BJ (cell line): ENCODE data around the gene GFRA1. TPM values are rescaled to one million over a fixed set of nuclear protein-coding genes. Genes with fewer than 3 reads are reported as not detected.
A peak's percentile ranks its signal among the peaks of the same experiment; 100 is the strongest.
"Not testable (repeated sequence)": the region's sequence is repeated elsewhere in the genome, so short reads cannot be mapped to it uniquely, and the experiment has no call there.

Experiments
- CTCF ChIA-PET: fragments of 350-600 bp; formaldehyde crosslinking; extraction: SDS; loops from one replicate; lab custom pipeline; 2021; ENCODE audit warnings: antibody characterized with exemption, inconsistent platforms; lab: Yijun Ruan, JAX
- POLR2A ChIA-PET: fragments of 300-600 bp; sonication (Branson Sonifier 250); formaldehyde crosslinking; extraction: SDS; loops from one replicate; lab custom pipeline; 2021; ENCODE audit warnings: antibody characterized with exemption; lab: Charles Lee
- DNase-seq: peaks from one replicate; pipeline ENCODE4 v3.0.0-alpha.2; 2011; ENCODE audit warnings: low read depth
- H3K27me3 ChIP-seq: 2 replicates; pipeline ENCODE4 v1.6.0; 2011; ENCODE audit warnings: low read length; ENCODE audit not compliant: control insufficient read depth, insufficient read depth
- H3K36me3 ChIP-seq: 2 replicates; pipeline ENCODE4 v1.5.1; 2011; ENCODE audit warnings: low read length; ENCODE audit not compliant: control insufficient read depth, insufficient read depth
- H3K4me3 ChIP-seq: 2 replicates; pipeline ENCODE4 v1.5.1; 2011; ENCODE audit warnings: low read depth, mild to moderate bottlenecking, control low read depth, low read length
- polyA plus RNA-seq: library from polyadenylated mRNA; depleted of rRNA; stranded (reverse); fragments of >200 nt; gene quantifications from 2 replicates; pipeline ENCODE4 v1.2.3, GENCODE V29; 2011
- TF ChIP-seq, protein P1 (sequence below): IDR thresholded peaks from 2 replicates; pipeline ENCODE4 v1.5.1; 2011; ENCODE audit warnings: low read depth, mild to moderate bottlenecking, control low read depth, inconsistent platforms, low read length, moderate library complexity; ENCODE audit not compliant: insufficient read depth

GFRA1 gene
- polyA plus RNA-seq, 1 experiment, result 41.6 TPM

DNA sequence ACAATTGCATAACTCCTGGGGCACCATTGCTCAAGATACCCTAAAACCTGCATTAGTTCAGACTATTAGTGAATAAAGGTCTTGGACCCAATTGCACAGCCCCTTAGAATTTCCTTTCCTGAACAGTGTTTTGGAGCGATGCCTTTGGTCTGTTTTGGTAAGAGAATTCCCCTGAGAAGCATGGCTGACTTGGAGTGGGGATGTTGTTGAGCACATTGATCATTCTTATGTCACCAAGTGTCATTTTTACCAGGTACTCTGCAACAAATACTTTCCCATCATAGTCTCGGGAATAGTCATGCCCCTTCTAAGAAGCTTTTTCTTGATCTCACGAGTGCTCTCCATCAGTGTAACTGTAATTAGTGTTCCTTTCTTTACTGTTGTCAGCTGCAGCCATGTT lies 229.7 kb downstream of the GFRA1 start:
- CTCF ChIA-PET, result no interaction called here
- TF ChIP-seq, protein P1, sequence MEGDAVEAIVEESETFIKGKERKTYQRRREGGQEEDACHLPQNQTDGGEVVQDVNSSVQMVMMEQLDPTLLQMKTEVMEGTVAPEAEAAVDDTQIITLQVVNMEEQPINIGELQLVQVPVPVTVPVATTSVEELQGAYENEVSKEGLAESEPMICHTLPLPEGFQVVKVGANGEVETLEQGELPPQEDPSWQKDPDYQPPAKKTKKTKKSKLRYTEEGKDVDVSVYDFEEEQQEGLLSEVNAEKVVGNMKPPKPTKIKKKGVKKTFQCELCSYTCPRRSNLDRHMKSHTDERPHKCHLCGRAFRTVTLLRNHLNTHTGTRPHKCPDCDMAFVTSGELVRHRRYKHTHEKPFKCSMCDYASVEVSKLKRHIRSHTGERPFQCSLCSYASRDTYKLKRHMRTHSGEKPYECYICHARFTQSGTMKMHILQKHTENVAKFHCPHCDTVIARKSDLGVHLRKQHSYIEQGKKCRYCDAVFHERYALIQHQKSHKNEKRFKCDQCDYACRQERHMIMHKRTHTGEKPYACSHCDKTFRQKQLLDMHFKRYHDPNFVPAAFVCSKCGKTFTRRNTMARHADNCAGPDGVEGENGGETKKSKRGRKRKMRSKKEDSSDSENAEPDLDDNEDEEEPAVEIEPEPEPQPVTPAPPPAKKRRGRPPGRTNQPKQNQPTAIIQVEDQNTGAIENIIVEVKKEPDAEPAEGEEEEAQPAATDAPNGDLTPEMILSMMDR, result no peak

DNA sequence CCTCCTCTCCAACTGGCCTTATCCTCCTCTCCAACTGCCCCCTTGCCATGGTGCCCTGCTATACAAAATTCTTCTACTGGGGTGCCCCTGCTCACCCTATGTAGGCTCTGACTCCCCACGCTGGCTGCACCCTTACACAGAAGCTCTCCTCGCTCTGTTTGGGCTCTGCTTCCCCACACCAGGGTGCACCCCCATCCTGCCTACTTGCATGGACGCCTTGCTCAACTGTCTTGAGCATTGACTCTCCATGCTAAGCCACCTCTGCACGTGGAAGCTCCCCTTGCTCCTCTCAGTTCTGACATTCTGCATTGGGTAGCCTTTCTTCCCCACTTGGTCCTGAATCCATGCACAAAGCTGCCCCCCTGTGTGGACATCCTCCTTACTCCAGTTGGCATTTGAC lies 231.1 kb downstream of the GFRA1 start:
- ChIA-PET POLR2A (no interaction called here), CTCF (interaction anchor here (0.7 to 1.0 kb wide), 2 partner anchors 38 to 246 kb away, joined by 3 read pairs; no protein-coding TSS in a partner anchor)
- Histone ChIP-seq H3K27me3 (no peaks in the 10 kb centered on the region), H3K4me3 (no peak overlapping the region), H3K36me3 (no peaks in the 10 kb centered on the region)
- DNase-seq, result no peak
- TF ChIP-seq, protein P1, result no peak

More for the DNA sequence above, 229.7 kb downstream of the GFRA1 start:
- POLR2A ChIA-PET, result no interaction called here
- no peaks in the 10 kb centered on the region for H3K36me3 ChIP-seq
- no peak overlapping the region for H3K4me3 ChIP-seq
- no peaks in the 10 kb centered on the region for H3K27me3 ChIP-seq
- DNase-seq, result no peak

DNA sequence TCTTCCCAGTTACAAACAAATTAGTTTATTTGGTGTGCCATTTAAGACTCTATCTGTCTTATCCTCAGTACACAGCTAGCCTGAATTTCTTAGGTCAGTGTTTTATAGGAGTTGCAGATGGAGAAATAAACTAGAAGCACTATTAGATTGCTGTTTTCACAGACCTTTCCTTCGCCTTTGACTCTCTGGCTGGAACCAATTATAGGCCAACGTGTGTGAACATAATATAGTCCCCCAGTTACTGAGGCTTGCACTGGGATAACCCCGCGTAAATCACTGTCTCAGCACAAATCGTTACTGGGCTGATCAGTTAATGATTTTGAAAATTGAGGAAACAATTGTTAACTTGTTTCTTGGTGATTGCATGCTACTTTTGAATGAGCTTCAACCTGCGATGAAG lies 233.4 kb downstream of the GFRA1 start:
- POLR2A ChIA-PET, result no interaction called here
- TF ChIP-seq, protein P1, result no peak
- CTCF ChIA-PET, result interaction anchor here (0.7 to 1.0 kb wide), 2 partner anchors 92 to 241 kb away, joined by 3 read pairs; no protein-coding TSS in a partner anchor
- no peak for DNase-seq
- Histone ChIP-seq H3K4me3 (no peak overlapping the region), H3K36me3 (no peaks in the 10 kb centered on the region), H3K27me3 (no peaks in the 10 kb centered on the region)

DNA sequence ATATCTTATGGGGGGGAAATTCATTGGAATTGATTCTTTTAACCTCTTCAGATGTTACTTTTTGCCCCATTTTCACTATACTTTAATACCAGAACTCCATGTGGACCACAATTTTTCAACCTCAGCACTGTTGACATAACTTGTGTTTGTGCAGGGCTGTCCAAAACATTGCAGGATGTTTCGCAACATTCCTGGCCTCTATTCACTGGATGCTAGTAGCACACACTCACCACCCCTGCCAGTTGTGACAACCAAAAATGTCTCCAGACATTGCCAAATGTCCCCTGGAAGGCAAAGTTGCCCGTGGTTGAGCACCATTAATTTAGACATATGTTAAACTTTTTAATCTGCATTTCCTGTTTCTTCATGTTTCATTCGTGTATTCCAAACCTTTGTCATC lies 234.7 kb downstream of the GFRA1 start:
- H3K36me3 ChIP-seq, result no peaks in the 10 kb centered on the region
- no peak overlapping the region for H3K4me3 ChIP-seq
- POLR2A ChIA-PET, result no interaction called here
- H3K27me3 ChIP-seq, result no peaks in the 10 kb centered on the region
- DNase-seq, result peak; percentile 6
- CTCF ChIA-PET, result no interaction called here
- TF ChIP-seq, protein P1, result no peak

DNA sequence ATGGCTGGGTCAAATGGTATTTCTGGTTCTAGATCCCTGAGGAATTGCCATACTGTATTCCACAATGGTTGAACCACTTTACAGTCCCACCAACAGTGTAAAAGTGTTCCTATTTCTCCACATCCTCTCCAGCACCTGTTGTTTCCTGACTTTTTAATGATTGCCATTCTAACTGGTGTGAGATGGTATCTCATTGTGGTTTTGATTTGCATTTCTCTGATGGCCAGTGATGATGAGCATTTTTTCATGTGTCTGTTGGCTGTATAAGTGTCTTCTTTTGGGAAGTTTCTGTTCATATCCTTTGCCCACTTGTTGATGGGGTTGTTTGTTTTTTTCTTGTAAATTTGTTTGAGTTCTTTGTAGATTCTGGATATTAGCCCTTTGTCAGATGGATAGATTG lies 237.6 kb downstream of the GFRA1 start:
- H3K4me3 ChIP-seq, H3K27me3 ChIP-seq, H3K36me3 ChIP-seq, POLR2A ChIA-PET, DNase-seq, CTCF ChIA-PET: not testable (repeated sequence)

DNA sequence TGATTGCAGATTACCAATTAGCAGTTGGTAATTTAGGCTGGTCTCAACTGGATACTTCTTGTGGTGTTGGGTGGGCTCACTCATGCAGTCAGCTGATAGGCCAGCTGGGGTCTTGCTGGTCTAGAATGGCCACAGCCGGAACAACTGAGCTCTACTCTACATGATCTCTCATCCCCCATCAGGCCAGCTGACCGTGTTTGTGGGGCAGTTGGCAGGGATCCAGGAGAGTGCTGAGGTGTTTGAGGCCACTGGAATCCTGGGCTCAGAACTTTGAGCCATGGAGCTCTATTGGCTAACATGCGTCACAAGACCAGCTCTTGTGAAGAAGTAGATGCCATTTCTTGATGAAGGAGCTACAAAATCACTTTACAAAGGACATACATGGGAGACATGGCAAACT lies 242.4 kb downstream of the GFRA1 start:
- POLR2A ChIA-PET, result no interaction called here
- Histone ChIP-seq H3K27me3 (no peaks in the 10 kb centered on the region), H3K36me3 (no peaks in the 10 kb centered on the region), H3K4me3 (no peak overlapping the region)
- TF ChIP-seq, protein P1, result no peak
- no peak for DNase-seq
- CTCF ChIA-PET, result no interaction called here
